GM06990 (cell line): ENCODE results near the gene VAT1L.

ENCODE experiments used
- DNase-seq: peaks from one replicate; pipeline ENCODE4 v3.0.0-alpha.2; 2011; ENCODE audit not compliant: insufficient read length; ENCODE audit errors: extremely low read depth
- H3K27me3 ChIP-seq: replicated peaks from 2 replicates; pipeline ENCODE4 v1.6.0; 2011; ENCODE audit warnings: low read length; ENCODE audit not compliant: control insufficient read depth, insufficient read depth
- H3K36me3 ChIP-seq: 2 replicates; pipeline ENCODE4 v1.5.1; 2011; ENCODE audit warnings: low read length; ENCODE audit not compliant: control insufficient read depth, insufficient read depth
- H3K4me3 ChIP-seq: replicated peaks from 2 replicates; pipeline ENCODE4 v1.5.1; 2011; ENCODE audit warnings: low read depth, mild to moderate bottlenecking, control low read depth, low read length
- CTCF ChIP-seq: IDR thresholded peaks from 2 replicates; pipeline ENCODE4 v1.5.1; 2011; ENCODE audit warnings: low read length, control low read depth, mild to moderate bottlenecking, inconsistent platforms; ENCODE audit not compliant: insufficient read depth, poor library complexity, severe bottlenecking

VAT1L gene

GRCh38 chr16:77784441-77785372 is 3.7 kb upstream of the VAT1L start:
- H3K4me3 ChIP-seq: no peak overlapping the region
- H3K36me3 ChIP-seq: no peaks in the 10 kb centered on the region
- TF ChIP-seq CTCF: peak; percentile 10
- DNase-seq: no peak
- H3K27me3 ChIP-seq: peaks cover 3% of the 10 kb centered on the region

- no peak for TF ChIP-seq CTCF
- Histone ChIP-seq H3K4me3 (no peak overlapping the region), H3K36me3 (no peaks in the 10 kb centered on the region), H3K27me3 (peaks cover 4% of the 10 kb centered on the region)
- DNase-seq: no peak
These were observed 3.0 kb upstream of the VAT1L start for GRCh38 chr16:77785373-77785764.

- no peak for TF ChIP-seq CTCF
- Histone ChIP-seq H3K4me3 (no peak overlapping the region), H3K36me3 (no peaks in the 10 kb centered on the region), H3K27me3 (peaks cover 4% of the 10 kb centered on the region)
- no peak for DNase-seq
These were observed 2.0 kb upstream of the VAT1L start for GRCh38 chr16:77786186-77786847.

GRCh38 chr16:77787452-77787851 is 912 bp upstream of the VAT1L start:
- peaks cover 4% of the 10 kb centered on the region for H3K27me3 ChIP-seq
- no peak for TF ChIP-seq CTCF
- DNase-seq: no peak
- H3K4me3 ChIP-seq: no peak overlapping the region
- no peaks in the 10 kb centered on the region for H3K36me3 ChIP-seq

GRCh38 chr16:77789085-77790008 is 983 bp downstream of the VAT1L start:
- DNase-seq: no peak
- Histone ChIP-seq H3K4me3 (no peak overlapping the region), H3K36me3 (no peaks in the 10 kb centered on the region), H3K27me3 (peaks cover 4% of the 10 kb centered on the region)
- no peak for TF ChIP-seq CTCF
